Naive thymus-derived CD4-positive, alpha-beta T cell (primary cell): ENCODE results near the gene BCR. TPM values are rescaled to one million over a fixed set of nuclear protein-coding genes. Genes with fewer than 3 reads are reported as not detected.

Source experiments
- ATAC-seq: fragments of 150-1000 bp; cut with Tn5 transposase; 2 replicates; pipeline ENCODE4 v1.10.0; 2021; ENCODE audit warnings: mild to moderate bottlenecking, moderate library complexity
- CTCF ChIA-PET: fragments of 350-600 bp; sonication (Branson Sonifier 250); formaldehyde crosslinking; loops from one replicate; lab custom pipeline; 2021; ENCODE audit warnings: antibody characterized with exemption; lab: Charles Lee
- POLR2A ChIA-PET: fragments of 350-600 bp; sonication (Branson Sonifier 250); formaldehyde crosslinking; loops from one replicate; lab custom pipeline; 2021; ENCODE audit warnings: antibody characterized with exemption, inconsistent platforms; lab: Charles Lee
- DNase-seq, 9 donors: peaks; one replicate each; pipeline versions ENCODE4 v3.0.0 to v3.0.0-alpha.2; 2020 to 2022; ENCODE audit warnings: mixed read lengths in 1 of 9
- H3K27ac ChIP-seq: one replicate; pipeline ENCODE4 v1.7.0; 2013; ENCODE audit warnings: mild to moderate bottlenecking, low read depth, low read length, moderate library complexity
- H3K27me3 ChIP-seq, 2 donors: one replicate each; pipeline ENCODE4 v1.7.0; 2013; ENCODE audit warnings: low read length in 2 of 2, mild to moderate bottlenecking in 2 of 2, moderate library complexity in 2 of 2; ENCODE audit not compliant: control insufficient read depth in 2 of 2, insufficient read depth in 2 of 2
- H3K36me3 ChIP-seq, 3 experiments: 1 replicate in 2 of 3; 2 replicates in 1 of 3; pipeline ENCODE4 v1.7.0; 2013; ENCODE audit warnings: low read length in 3 of 3, mild to moderate bottlenecking in 3 of 3, moderate library complexity in 1 of 3; ENCODE audit not compliant: insufficient read depth in 3 of 3, control insufficient read depth in 2 of 3
- H3K4me1 ChIP-seq, 2 donors: one replicate each; pipeline ENCODE4 v1.7.0; 2013; ENCODE audit warnings: low read length in 2 of 2, mild to moderate bottlenecking in 2 of 2, moderate library complexity in 1 of 2; ENCODE audit not compliant: control insufficient read depth in 2 of 2, insufficient read depth in 2 of 2
- H3K4me3 ChIP-seq: 2 replicates; pipeline ENCODE4 v1.7.0; 2013; ENCODE audit warnings: mild to moderate bottlenecking, low read length
- H3K9me3 ChIP-seq, 3 experiments: 1 replicate in 2 of 3; 2 replicates in 1 of 3; pipeline ENCODE4 v1.7.0; 2013; ENCODE audit warnings: low read length in 3 of 3; ENCODE audit not compliant: control insufficient read depth in 2 of 3
- H3K27ac Mint-ChIP-seq, 9 donors: one replicate each; pipeline ENCODE4 v1.8.0; 2020 to 2022; ENCODE audit warnings: mixed read lengths in 9 of 9, mild to moderate bottlenecking in 8 of 9, moderate library complexity in 5 of 9, inconsistent platforms in 2 of 9
- H3K27me3 Mint-ChIP-seq, 5 donors: one replicate each; pipeline ENCODE4 v1.8.0; 2021 to 2022; ENCODE audit warnings: mixed read lengths in 5 of 5, mild to moderate bottlenecking in 1 of 5
- H3K36me3 Mint-ChIP-seq, 5 donors: one replicate each; pipeline ENCODE4 v1.8.0; 2020 to 2022; ENCODE audit warnings: mixed read lengths in 5 of 5, mild to moderate bottlenecking in 3 of 5, inconsistent platforms in 1 of 5
- H3K4me1 Mint-ChIP-seq, 7 donors: one replicate each; pipeline ENCODE4 v1.8.0; 2020 to 2022; ENCODE audit warnings: mixed read lengths in 7 of 7, mild to moderate bottlenecking in 3 of 7, inconsistent platforms in 1 of 7
- H3K4me3 Mint-ChIP-seq, 10 donors: one replicate each; pipeline ENCODE4 v1.8.0; 2020 to 2022; ENCODE audit warnings: mild to moderate bottlenecking in 10 of 10, mixed read lengths in 10 of 10, moderate library complexity in 6 of 10, inconsistent platforms in 2 of 10
- H3K9me3 Mint-ChIP-seq, 11 donors: one replicate each; pipeline ENCODE4 v1.8.0; 2020 to 2022; ENCODE audit warnings: mixed read lengths in 11 of 11, mild to moderate bottlenecking in 4 of 11, inconsistent platforms in 1 of 11, moderate library complexity in 1 of 11
- intact Hi-C, 2 donors: fragments of 100-400 bp; cut with micrococcal nuclease; formaldehyde crosslinking; loops; one replicate each; pipeline ENCODE4 v1.15.1; 2023
- polyA plus RNA-seq, 2 donors: library from polyadenylated mRNA; unstranded; fragments of 300-500 nt; fragmentation: Illumina TruSeq; gene quantifications; one replicate each; pipeline ENCODE4 v1.2.3, GENCODE V29; 2021
- total RNA-seq, 6 experiments: library from RNA in 5 of 6; stranded (reverse) in 5 of 6; gene quantifications; 1 replicate in 5 of 6; 2 replicates in 1 of 6; pipeline ENCODE4 v1.2.3 and lab custom pipeline; 2021 to 2026

Gene BCR
- total and polyA plus RNA-seq, 7 experiments from 2014 or later: 6.1 to 103 (median 83.8) TPM

DNA sequence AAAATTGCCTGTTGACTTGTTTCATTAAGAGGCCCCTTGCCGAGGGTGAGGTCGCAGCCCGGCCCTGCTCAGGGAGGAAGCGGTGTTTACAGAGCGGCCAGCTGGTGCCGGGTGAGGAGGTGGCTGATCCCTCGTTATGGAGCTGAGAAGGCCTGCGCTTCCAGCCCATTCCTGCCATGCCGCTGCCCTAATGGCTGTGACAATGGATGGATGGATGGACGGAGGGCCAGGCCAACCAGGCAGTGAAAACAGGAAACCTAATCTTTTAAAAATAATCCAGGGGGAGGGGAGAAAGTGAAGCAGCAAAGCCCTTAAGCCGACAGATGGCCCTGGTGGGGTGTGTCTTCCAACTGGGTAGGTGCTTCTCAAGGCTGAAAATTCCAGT lies 38.5 kb downstream of the BCR start:
- H3K27me3 ChIP-seq: no peaks in the 10 kb centered on the region
- H3K36me3 ChIP-seq: no peaks in the 10 kb centered on the region
- no peaks in the 10 kb centered on the region for H3K9me3 ChIP-seq
- Mint-ChIP-seq H3K36me3 (peaks cover 0 to 4% (median 0%) of the 10 kb centered on the region in 5 donors), H3K9me3 (peaks cover 0 to 1% (median 0%) of the 10 kb centered on the region in 11 donors), H3K27me3 (no peaks in the 10 kb centered on the region), H3K4me1 (peaks cover 81 to 100% (median 98%) of the 10 kb centered on the region in 7 donors), H3K27ac (peak overlapping the region; percentile 80 to 99 (median 86)), H3K4me3 (peak overlapping the region; percentile 78 to 94 (median 88))
- ATAC-seq: no peak
- ChIA-PET CTCF (interaction anchor here (1.2 to 1.6 kb wide), 4 partner anchors 11 to 71 kb away, joined by 3 read pairs; no protein-coding TSS in a partner anchor), POLR2A (interaction anchor here (0.6 to 1.5 kb wide), 5 partner anchors 8 to 60 kb away, joined by 3 to 9 read pairs (median 3); no protein-coding TSS in a partner anchor)
- peaks cover 21 to 90% of the 10 kb centered on the region in 2 donors for H3K4me1 ChIP-seq
- intact Hi-C loops: loop anchor here (1.0 to 2.0 kb wide), 3 partner anchors 14 to 36 kb away; no protein-coding TSS in a partner anchor
- peak overlapping the region; percentile 70 for H3K27ac ChIP-seq
- peak overlapping the region; percentile 29 for H3K4me3 ChIP-seq
- DNase-seq: no peak

DNA sequence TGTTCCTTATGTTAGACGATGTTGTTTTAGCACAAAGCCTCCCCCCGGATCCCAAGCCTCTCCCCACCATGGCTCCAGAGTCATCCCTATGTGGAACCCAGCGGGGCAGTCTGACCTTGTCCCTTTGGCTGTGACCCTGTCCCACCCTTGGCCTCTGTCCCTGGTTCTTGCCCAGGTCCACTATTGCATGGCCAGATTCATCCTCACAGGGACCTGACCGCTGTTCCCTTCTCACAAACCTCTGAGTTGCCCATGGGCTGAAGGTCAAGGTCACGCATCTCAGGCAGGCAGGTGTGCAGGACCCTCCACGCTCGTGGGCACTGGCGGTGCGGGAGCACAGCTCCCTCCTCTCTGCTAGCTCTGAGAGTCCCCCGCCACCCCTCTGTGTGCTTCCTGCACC lies 39.0 kb downstream of the BCR start:
- peaks cover 0 to 1% (median 0%) of the 10 kb centered on the region in 11 donors for H3K9me3 Mint-ChIP-seq
- DNase-seq (no peak), ATAC-seq (no peak)
- H3K27me3 ChIP-seq: no peaks in the 10 kb centered on the region
- H3K27me3 Mint-ChIP-seq: no peaks in the 10 kb centered on the region
- H3K27ac ChIP-seq: peak overlapping the region; percentile 70
- H3K4me3 Mint-ChIP-seq: peak overlapping the region; percentile 78 to 94 (median 88)
- peak overlapping the region; percentile 80 to 99 (median 86) for H3K27ac Mint-ChIP-seq
- ChIA-PET POLR2A (interaction anchor here (0.6 to 1.5 kb wide), 5 partner anchors 13 to 38 kb away, joined by 3 to 5 read pairs (median 3); no protein-coding TSS in a partner anchor), CTCF (interaction anchor here (1.6 kb wide), 1 partner anchor 71 kb away, joined by 3 read pairs; no protein-coding TSS in a partner anchor)
- intact Hi-C loops: loop anchor here (1.0 to 2.0 kb wide), 3 partner anchors 15 to 37 kb away; no protein-coding TSS in a partner anchor
- H3K4me1 Mint-ChIP-seq: peaks cover 81 to 100% (median 98%) of the 10 kb centered on the region in 7 donors
- H3K4me3 ChIP-seq: peak overlapping the region; percentile 29
- no peaks in the 10 kb centered on the region for H3K9me3 ChIP-seq
- peaks cover 0 to 4% (median 0%) of the 10 kb centered on the region in 5 donors for H3K36me3 Mint-ChIP-seq
- no peaks in the 10 kb centered on the region for H3K36me3 ChIP-seq
- H3K4me1 ChIP-seq: peaks cover 21 to 95% of the 10 kb centered on the region in 2 donors

- POLR2A ChIA-PET: interaction anchor here (0.9 to 1.5 kb wide), 4 partner anchors 14 to 39 kb away, joined by 3 to 5 read pairs (median 4); no protein-coding TSS in a partner anchor
- Mint-ChIP-seq H3K27ac (peak overlapping the region; percentile 80 to 99 (median 86)), H3K4me1 (peaks cover 79 to 100% (median 97%) of the 10 kb centered on the region in 7 donors), H3K27me3 (no peaks in the 10 kb centered on the region), H3K36me3 (peaks cover 0 to 6% (median 0%) of the 10 kb centered on the region in 5 donors), H3K4me3 (peak overlapping the region; percentile 78 to 94 (median 88)), H3K9me3 (no peaks in the 10 kb centered on the region)
- H3K27me3 ChIP-seq: no peaks in the 10 kb centered on the region
- CTCF ChIA-PET: interaction anchor here (1.6 kb wide), 1 partner anchor 70 kb away, joined by 3 read pairs; no protein-coding TSS in a partner anchor
- ATAC-seq: peak; percentile 72
- DNase-seq: peak in 2 of 9 donors; percentile 35 to 62
- H3K4me3 ChIP-seq: peak overlapping the region; percentile 29
- intact Hi-C loops: loop anchor here (1.0 to 2.0 kb wide), 3 partner anchors 15 to 37 kb away; no protein-coding TSS in a partner anchor
- H3K9me3 ChIP-seq: no peaks in the 10 kb centered on the region
- H3K36me3 ChIP-seq: no peaks in the 10 kb centered on the region
- peaks cover 21 to 96% of the 10 kb centered on the region in 2 donors for H3K4me1 ChIP-seq
- peak overlapping the region; percentile 70 for H3K27ac ChIP-seq
Observed at GRCh38 chr22:23219822-23220484, 39.6 kb downstream of the BCR start.

DNA sequence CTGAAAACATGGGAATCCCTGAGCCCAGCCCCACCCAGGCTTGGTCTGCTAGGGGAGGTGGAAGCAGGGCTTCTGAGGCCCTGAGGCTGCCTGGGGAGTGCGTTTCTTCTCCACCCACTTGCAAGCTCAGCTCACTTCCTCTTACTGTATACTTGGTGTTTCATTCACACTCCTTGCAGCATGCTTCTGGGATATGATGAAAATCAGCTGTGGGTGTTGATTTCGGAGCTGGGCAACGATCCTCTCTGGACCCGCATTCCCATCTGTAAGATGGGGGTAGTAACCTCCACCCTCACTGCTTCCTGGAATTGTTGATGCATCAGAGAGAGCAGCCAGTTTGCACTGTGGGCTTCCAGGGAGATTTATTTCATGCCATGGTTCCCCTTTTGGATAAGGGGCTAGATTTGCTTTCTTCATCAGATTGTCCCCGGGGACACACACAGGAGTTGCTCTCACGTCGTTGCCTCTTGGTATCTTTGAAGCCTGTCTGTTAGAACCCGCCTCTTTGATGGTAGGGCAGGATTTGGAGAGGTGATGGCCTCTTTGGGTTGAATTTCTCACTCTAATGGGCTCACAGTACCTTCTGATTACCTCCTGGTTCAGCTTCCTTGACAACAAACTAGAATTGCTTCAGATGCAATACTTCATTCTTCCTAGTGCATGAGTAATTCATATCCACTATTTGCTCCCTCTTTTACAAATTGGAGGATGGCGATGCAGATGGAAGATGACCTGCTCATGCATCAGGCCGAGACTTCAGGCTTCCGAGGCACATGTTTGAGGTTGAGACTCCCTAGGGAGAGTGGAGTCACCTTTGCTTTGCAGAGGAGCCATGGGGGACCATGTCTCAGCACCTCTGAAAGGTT lies 40.4 kb downstream of the BCR start:
- Mint-ChIP-seq H3K4me1 (peaks cover 82 to 100% (median 97%) of the 10 kb centered on the region in 7 donors), H3K27me3 (no peaks in the 10 kb centered on the region), H3K4me3 (peak overlapping the region; percentile 78 to 94 (median 88)), H3K27ac (peak overlapping the region; percentile 80 to 99 (median 86)), H3K9me3 (no peaks in the 10 kb centered on the region), H3K36me3 (peaks cover 0 to 7% (median 0%) of the 10 kb centered on the region in 5 donors)
- peak overlapping the region; percentile 29 for H3K4me3 ChIP-seq
- no peaks in the 10 kb centered on the region for H3K9me3 ChIP-seq
- H3K4me1 ChIP-seq: peaks cover 28 to 96% of the 10 kb centered on the region in 2 donors
- H3K27ac ChIP-seq: peak overlapping the region; percentile 70
- ATAC-seq (peak; percentile 55), DNase-seq (peak in 3 of 9 donors; percentile 26 to 37 (median 34))
- H3K36me3 ChIP-seq: no peaks in the 10 kb centered on the region
- H3K27me3 ChIP-seq: no peaks in the 10 kb centered on the region
- ChIA-PET POLR2A (interaction anchor here (1.2 to 1.5 kb wide), 3 partner anchors 22 to 35 kb away, joined by 3 to 5 read pairs (median 4); no protein-coding TSS in a partner anchor), CTCF (no interaction called here)
- intact Hi-C loops: no loop called here

DNA sequence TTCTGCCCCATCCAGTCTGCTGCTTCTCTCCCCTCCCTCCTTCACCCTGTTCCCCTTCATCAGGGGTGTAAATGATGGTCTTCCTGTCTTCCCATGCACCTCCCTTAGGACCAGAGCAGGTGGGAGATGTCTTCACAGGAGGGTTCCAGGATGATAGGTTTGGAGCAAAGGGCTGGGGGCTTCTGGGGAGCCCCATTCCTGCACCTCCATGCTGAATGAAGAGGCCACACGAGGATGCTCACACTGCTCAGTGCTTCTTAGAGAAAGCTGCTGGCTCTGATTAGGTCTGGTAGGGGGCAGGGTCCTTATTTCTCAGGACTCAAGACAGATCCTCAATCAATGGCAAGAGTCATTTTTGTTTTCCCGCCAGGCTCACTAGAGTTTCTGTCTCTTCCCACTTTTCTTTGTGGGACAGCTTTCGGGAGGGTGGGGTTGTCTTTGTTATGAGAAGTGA lies 41.1 kb downstream of the BCR start:
- Mint-ChIP-seq H3K4me1 (peaks cover 87 to 100% (median 97%) of the 10 kb centered on the region in 7 donors), H3K36me3 (peaks cover 0 to 7% (median 0%) of the 10 kb centered on the region in 5 donors), H3K27ac (peak overlapping the region in 8 of 9 donors; percentile 47 to 96 (median 85)), H3K27me3 (no peaks in the 10 kb centered on the region), H3K9me3 (peaks cover 0 to 5% (median 0%) of the 10 kb centered on the region in 11 donors), H3K4me3 (peak overlapping the region; percentile 33 to 94 (median 86))
- POLR2A ChIA-PET: interaction anchor here (1.2 to 1.8 kb wide), 2 partner anchors 22 to 38 kb away, joined by 4 to 7 read pairs; no protein-coding TSS in a partner anchor
- intact Hi-C loops: no loop called here
- Histone ChIP-seq H3K9me3 (no peaks in the 10 kb centered on the region), H3K27ac (peak overlapping the region; percentile 70), H3K4me3 (no peak overlapping the region), H3K27me3 (no peaks in the 10 kb centered on the region), H3K36me3 (no peaks in the 10 kb centered on the region), H3K4me1 (peaks cover 26 to 93% of the 10 kb centered on the region in 2 donors)
- no peak for ATAC-seq
- DNase-seq: no peak
- CTCF ChIA-PET: no interaction called here
